ENCODE measurements around the gene TRIM72.
"Not testable (repeated sequence)": the region's sequence is repeated elsewhere in the genome, so short reads cannot be mapped to it uniquely, and the experiment has no call there.

TRIM72 gene

DNA sequence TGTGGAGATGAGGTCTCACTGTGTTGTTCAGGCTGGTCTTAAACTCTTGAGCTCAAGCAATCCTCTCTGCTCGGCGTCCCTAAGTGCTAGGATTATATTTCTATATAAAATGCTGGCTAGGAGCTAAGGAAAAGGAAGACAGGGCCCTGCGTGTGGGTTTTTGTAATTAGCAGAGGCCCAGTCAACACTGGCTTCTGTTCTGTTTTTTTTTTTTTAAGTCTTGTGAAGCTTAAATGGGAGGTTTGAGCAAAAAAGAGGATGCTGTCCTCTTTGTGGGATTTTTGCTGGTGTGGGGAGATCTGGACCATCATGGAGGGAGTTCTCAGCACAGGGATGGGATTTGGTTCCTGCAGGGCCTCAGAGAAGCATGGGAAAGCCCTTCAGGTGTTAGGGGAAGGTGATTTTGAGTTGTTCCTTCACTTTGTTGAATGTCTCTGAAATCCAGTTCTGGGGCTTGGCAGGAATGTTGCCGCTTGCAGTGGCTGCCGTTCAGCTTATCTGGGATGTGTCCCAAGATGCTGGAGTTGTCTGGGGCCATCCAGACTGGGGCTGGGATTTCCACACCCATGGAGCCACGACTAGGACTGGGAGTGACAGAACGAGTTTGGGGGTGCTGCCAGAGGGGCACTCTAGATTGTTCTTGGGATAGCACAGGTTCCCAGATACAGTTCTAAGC, 15.6 kb upstream of the TRIM72 start:
- no peak overlapping the region for H2AFZ ChIP-seq (ENCODE audit: low read depth, low read length, severe bottlenecking)
- H3F3A ChIP-seq (ENCODE audit: insufficient read depth) = peaks cover 70% of the 10 kb centered on the region
- no peak overlapping the region for H3K9ac ChIP-seq (ENCODE audit: low read length)
- no peak overlapping the region for H3K4me3 ChIP-seq (ENCODE audit: insufficient read depth, low read length, poor library complexity, severe bottlenecking)
- peaks cover 6% of the 10 kb centered on the region; the same call in 1 of the 2 replicates for H4K20me1 ChIP-seq (ENCODE audit: low read depth, low read length)
- H3K27me3 ChIP-seq (ENCODE audit: low read length) = no peaks in the 10 kb centered on the region
- TF ChIP-seq EZH2phosphoT487 (conservative IDR thresholded peaks at IDR 0.05; ENCODE audit: low read length) (no peak), CTCF (IDR thresholded peaks at IDR 0.05; ENCODE audit: insufficient read depth, low read length, poor library complexity, severe bottlenecking) (no peak)
- H3K9me2 ChIP-seq (replicated peaks; ENCODE audit: insufficient read depth, low read length) = no peaks in the 10 kb centered on the region
- no peaks in the 10 kb centered on the region for H3K9me3 ChIP-seq (ENCODE audit: insufficient read depth, low read length)
- no peak overlapping the region for H3K4me2 ChIP-seq (ENCODE audit: low read depth, low read length, poor library complexity, severe bottlenecking)
- peaks cover 15% of the 10 kb centered on the region for H3K36me3 ChIP-seq (ENCODE audit: low read length)
- H3K27ac ChIP-seq (ENCODE audit: low read depth, low read length) = no peak overlapping the region
- H3K79me2 ChIP-seq (ENCODE audit: insufficient read depth, low read length) = no peaks in the 10 kb centered on the region

GRCh38 chr16:31199430-31200041, 14.4 kb upstream of the TRIM72 start:
- H3K79me2 ChIP-seq (ENCODE audit: insufficient read depth, low read length) = no peaks in the 10 kb centered on the region
- H3F3A ChIP-seq (ENCODE audit: insufficient read depth) = peaks cover 59% of the 10 kb centered on the region
- H3K27me3 ChIP-seq (ENCODE audit: low read length) = no peaks in the 10 kb centered on the region
- TF ChIP-seq CTCF (IDR thresholded peaks at IDR 0.05; ENCODE audit: insufficient read depth, low read length, poor library complexity, severe bottlenecking) = no peak
- no peak for TF ChIP-seq EZH2phosphoT487 (conservative IDR thresholded peaks at IDR 0.05; ENCODE audit: low read length)
- no peaks in the 10 kb centered on the region for H3K9me3 ChIP-seq (ENCODE audit: insufficient read depth, low read length)
- H3K27ac ChIP-seq (ENCODE audit: low read depth, low read length) = no peak overlapping the region
- peaks cover 6% of the 10 kb centered on the region; the same call in 1 of the 2 replicates for H4K20me1 ChIP-seq (ENCODE audit: low read depth, low read length)
- H3K4me2 ChIP-seq (ENCODE audit: low read depth, low read length, poor library complexity, severe bottlenecking) = no peak overlapping the region
- H3K36me3 ChIP-seq (ENCODE audit: low read length) = peaks cover 6% of the 10 kb centered on the region
- no peak overlapping the region for H2AFZ ChIP-seq (ENCODE audit: low read depth, low read length, severe bottlenecking)
- no peak overlapping the region for H3K4me3 ChIP-seq (ENCODE audit: insufficient read depth, low read length, poor library complexity, severe bottlenecking)
- H3K9ac ChIP-seq (ENCODE audit: low read length) = no peak overlapping the region
- H3K9me2 ChIP-seq (replicated peaks; ENCODE audit: insufficient read depth, low read length) = no peaks in the 10 kb centered on the region

GRCh38 chr16:31200111-31200510, 13.8 kb upstream of the TRIM72 start:
- not testable (repeated sequence) for H3K79me2 ChIP-seq (ENCODE audit: insufficient read depth, low read length); H3K27ac ChIP-seq (ENCODE audit: low read depth, low read length); H3K4me3 ChIP-seq (ENCODE audit: insufficient read depth, low read length, poor library complexity, severe bottlenecking); H4K20me1 ChIP-seq (ENCODE audit: low read depth, low read length); H3K9me3 ChIP-seq (ENCODE audit: insufficient read depth, low read length); H3K36me3 ChIP-seq (ENCODE audit: low read length); H3K9ac ChIP-seq (ENCODE audit: low read length); H2AFZ ChIP-seq (ENCODE audit: low read depth, low read length, severe bottlenecking); H3K9me2 ChIP-seq (replicated peaks; ENCODE audit: insufficient read depth, low read length); H3K27me3 ChIP-seq (ENCODE audit: low read length); H3K4me2 ChIP-seq (ENCODE audit: low read depth, low read length, poor library complexity, severe bottlenecking)
- peaks cover 54% of the 10 kb centered on the region for H3F3A ChIP-seq (ENCODE audit: insufficient read depth)

All from SU-DHL-6 (cell line).